HG03432 (cell line): Measurements from ENCODE around the gene PFDN6.

Source experiments
- ATAC-seq: cut with Tn5 transposase; IDR thresholded peaks from one replicate; pipeline ENCODE4 v1.9.1; 2021; ENCODE audit warnings: mild to moderate bottlenecking, moderate library complexity; ENCODE audit not compliant: unreplicated experiment

The PFDN6 gene

DNA sequence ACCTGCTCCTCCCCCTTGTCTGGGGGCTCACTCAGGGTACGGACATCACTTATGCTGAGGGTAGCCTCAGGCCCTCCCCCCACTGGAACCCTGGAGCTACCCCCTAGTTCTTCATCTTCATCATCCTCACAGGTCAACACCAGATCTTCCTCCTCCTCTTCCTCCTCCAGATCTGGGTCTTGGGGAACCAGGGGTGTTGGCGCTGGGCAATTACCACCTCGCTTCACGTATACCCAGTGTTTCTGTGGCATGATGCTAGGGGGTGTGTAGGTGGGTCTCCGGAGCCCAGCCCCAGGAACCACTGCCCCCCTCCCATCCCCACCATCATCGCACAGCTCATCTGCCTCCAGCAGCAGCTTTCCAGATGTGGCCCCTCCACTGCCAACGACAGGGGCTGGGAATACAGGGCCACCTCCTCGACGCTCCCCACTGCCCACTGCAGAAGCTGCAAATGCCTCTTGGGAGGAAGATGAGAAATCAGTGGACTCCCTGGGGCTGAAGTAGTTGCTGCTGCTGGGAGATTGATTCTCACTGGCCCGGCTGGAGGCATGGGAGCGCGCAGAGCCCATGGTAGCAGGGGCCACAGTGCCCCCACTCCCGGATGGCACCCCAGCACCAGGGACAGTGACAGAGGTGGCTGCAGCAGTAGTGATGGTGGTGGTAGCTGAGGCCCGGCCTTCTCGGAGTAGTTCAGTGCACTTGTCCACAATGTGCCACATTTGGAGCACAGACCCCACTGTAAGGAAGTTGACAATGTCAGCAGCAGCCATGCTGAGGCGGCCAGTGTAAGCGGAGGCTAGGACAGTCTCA is 26.6 kb downstream of the PFDN6 start:
- no peak for ATAC-seq

GRCh38 chr6:33316603-33317418 is 27.4 kb downstream of the PFDN6 start:
- no peak for ATAC-seq

DNA sequence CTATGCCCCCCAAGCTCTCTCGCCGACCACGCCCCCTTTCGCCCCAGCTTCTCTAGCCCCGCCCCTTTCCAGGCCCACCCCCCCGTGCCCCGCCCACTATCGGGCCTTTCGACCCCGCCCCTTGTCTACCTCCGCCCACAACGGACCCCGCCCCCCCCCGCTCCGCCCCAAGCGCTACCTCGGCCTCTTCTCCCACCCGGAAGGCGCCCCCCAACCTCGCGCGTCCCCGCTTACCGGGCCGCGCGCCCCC is 27.9 kb downstream of the PFDN6 start:
- no peak for ATAC-seq

- peak; percentile 50 for ATAC-seq
Measured at GRCh38 chr6:33317669-33318425, 28.4 kb downstream of the PFDN6 start, which contains the start of gene ZBTB22. Gene ZBTB22 (minus strand): TSS chr6:33317744. CDS start chr6:33316916, 828 bp downstream.

GRCh38 chr6:33318426-33319073 is 29.1 kb downstream of the PFDN6 start:
- ATAC-seq: no peak

DNA sequence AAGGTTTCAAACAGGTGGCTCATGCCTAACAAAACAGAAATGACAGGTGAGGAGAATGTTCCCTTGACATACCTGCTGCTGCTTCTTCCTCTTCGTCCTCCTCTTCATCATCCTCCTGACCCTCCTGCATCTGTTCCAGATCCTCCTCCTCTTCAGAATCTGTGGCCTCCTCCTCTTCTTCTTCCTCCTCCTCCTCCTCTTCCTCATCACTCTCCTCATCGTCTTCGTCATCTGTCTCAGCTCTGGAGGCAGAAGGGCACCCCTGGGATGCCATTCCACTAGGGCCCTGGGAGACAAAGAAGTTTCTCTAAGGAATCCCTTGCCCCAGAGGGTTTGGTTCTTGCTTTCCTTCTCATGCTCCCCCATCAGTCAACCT is 30.5 kb downstream of the PFDN6 start:
- ATAC-seq: no peak

DNA sequence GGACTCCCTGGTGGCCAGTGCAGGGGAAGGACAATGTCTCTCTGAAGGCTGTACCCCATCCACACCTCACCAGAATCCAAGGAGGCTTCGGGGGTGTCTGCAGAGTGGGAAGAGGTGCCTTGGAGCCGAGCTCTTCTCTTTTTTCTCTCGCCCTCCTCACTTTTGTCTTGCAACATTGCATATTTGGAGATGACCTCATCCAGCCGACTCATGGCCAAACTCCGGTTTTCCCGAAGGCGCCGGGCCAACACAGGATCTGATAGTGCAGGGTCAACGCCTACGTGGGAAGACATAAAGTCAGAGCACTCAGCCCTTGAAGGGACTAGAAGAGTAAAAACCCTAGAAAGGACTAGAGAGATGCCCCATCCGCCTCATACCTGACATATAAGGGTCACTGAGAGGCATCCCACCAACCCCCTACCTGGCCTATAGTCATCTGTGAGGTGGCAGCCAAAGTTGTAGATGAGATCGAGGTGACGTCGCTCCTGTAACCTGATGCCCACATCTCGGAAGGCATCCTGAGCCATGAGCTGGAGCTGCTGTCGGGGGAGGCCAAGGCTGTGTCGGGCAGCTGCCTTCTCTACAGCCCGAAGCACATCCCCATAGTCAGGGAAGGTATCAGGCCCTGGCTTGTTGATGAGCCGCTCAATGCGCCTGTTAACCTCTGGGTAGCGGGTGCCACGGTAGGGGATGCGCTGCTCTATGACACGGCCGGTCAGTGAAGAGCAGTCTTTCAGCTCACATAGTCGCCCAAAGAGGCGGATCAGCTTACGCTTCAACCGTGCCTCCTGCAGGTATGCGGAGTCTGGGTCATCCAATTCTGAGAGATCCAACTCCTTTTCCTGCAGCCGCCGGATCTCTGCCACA is 31.1 kb downstream of the PFDN6 start:
- ATAC-seq: no peak

- ATAC-seq: no peak
Measured at GRCh38 chr6:33321227-33321626, 31.8 kb downstream of the PFDN6 start.

DNA sequence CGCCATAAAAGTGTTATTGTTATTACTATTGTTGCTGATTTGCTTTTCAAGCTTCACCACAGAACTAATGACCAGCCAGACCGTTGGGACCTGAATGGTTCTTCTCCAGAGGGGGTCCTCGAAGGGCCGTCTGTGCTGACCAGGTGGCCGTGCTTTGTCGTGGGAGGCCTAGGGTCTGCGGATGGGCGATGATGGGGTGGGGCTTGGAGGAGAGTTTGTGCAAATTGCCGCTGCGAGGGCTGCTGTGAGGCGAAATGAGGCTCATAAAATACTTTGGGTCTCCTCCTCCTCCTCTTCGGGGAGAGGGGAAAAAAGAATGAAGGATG is 34.2 kb downstream of the PFDN6 start:
- ATAC-seq: no peak

- ATAC-seq: no peak
Measured at GRCh38 chr6:33324125-33324524, 34.7 kb downstream of the PFDN6 start.

DNA sequence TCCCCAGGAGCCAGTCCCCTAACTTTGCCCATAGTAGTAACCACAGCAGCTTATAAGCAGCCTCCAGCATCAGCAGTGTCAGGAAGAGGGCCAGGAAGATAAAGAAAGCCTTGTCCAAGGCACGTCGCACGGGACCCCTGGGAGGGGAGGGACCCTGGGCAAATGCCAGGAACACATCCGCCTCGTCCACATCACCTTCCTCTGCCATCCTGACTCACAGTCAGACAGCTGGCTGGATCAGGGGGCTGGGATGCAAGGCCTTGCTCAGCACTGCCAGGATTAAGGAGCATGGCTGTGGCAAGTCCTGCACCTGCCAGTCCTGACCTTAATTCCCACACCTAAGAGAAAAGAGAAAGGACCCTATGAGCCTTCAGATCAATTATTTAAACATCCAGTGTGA is 39.7 kb downstream of the PFDN6 start:
- ATAC-seq: no peak

- ATAC-seq: no peak
Measured at GRCh38 chr6:33330736-33331135, 41.3 kb downstream of the PFDN6 start.

DNA sequence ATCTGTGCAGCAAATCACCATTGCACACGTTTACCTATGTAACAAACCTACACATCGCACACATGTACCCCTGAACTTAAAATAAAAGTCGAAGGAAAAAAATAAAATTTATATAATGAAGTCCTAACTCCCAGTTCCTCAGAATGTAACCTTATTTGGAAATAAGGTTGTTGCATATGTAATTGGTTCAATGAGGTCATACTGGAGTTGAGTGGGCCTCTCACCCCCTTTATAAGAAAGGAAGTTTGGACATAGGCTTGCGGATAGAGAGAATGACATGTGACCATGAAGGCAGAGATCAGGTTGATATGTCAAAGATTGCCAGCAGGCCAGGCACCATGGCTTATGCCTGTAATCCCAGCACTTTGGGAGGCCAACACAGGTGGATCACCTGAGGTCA is 44.3 kb downstream of the PFDN6 start:
- no peak for ATAC-seq

DNA sequence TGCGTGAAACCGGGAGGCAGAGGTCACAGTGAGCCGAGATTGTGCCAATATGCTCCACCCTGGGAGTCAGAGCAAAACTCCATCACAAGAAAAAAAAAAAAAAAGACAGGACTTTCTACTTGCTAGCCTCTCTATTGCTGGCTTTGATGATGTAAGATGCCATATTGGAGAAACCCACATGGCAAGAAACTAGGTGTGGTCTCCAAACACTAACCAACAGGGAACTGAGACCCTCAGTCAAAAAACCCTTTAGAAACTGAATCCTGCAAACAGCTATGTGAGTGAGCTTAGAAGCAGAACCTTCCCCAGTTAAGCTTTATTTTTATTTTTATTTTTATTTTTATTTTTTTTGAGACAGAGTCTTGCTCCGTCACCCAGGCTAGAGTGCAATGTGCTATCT is 46.5 kb downstream of the PFDN6 start:
- ATAC-seq: no peak

- ATAC-seq: no peak
Measured at GRCh38 chr6:33336495-33336894, 47.1 kb downstream of the PFDN6 start.

DNA sequence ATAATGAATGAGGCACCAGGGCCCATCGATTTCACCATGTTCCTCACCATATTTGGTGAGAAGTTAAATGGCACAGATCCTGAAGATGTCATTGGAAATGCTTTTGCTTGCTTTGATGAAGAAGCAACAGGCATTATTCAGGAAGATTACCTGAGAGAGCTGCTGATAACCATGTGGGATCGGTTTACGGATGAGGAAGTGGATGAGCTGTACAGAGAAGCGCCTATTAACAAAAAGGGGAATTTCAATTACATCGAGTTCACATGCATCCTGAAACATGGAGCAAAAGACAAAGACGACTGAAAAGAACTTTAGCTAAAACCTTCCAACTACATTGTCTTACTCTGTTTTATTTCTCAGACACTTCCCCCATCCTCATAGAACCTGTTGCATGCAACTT is 49.8 kb downstream of the PFDN6 start:
- no peak for ATAC-seq
